Tibial nerve (tissue), 3 donors: Measurements from ENCODE around the gene AEBP2.

Experiments
- CTCF ChIP-seq, 5 experiments: fragments of 200-600 bp in 3 of 5; fragments of 450-650 bp in 2 of 5; sonication (generic) in 3 of 5; IDR thresholded peaks; one replicate each; pipeline ENCODE4 v1.5.1; 2016 to 2019; ENCODE audit warnings: antibody characterized with exemption in 5 of 5, mild to moderate bottlenecking in 3 of 5, moderate library complexity in 2 of 5
- POLR2A ChIP-seq, 2 donors: fragments of 450-650 bp; IDR thresholded peaks; one replicate each; pipeline ENCODE4 v1.6.1; 2017; ENCODE audit warnings: antibody characterized with exemption in 2 of 2, mild to moderate bottlenecking in 2 of 2, moderate library complexity in 2 of 2

GRCh38 chr12:19434538-19434937 is 4.8 kb upstream of the AEBP2 start:
- TF ChIP-seq CTCF (IDR thresholded peaks at IDR 0.05) (no peak), POLR2A (IDR thresholded peaks at IDR 0.05) (no peak)
